GM23338 (cell line): ENCODE data around the gene SAFB. TPM values are rescaled to one million over a fixed set of nuclear protein-coding genes. Genes with fewer than 3 reads are reported as not detected.

Experiments
- ATAC-seq: fragments of 200-7000 bp; cut with Tn5 transposase; 3 replicates; pipeline ENCODE4 v1.9.1; 2020
- DNase-seq: peaks from one replicate; pipeline ENCODE4 v3.0.0-alpha.2; 2015; ENCODE audit warnings: low spot score
- H2AFZ ChIP-seq: fragments of 200-600 bp; sonication (generic); 2 replicates; pipeline ENCODE4 v1.8.0; 2016; ENCODE audit warnings: antibody characterized with exemption, mild to moderate bottlenecking, moderate library complexity
- H3F3A ChIP-seq: fragments of 200-600 bp; sonication (generic); replicated peaks from 2 replicates; pipeline ENCODE4 v1.8.0; 2017; ENCODE audit warnings: antibody characterized with exemption, mixed run types, low read depth
- H3K27ac ChIP-seq: fragments of 200-600 bp; sonication (generic); 2 replicates; pipeline ENCODE4 v1.6.1; 2016; ENCODE audit warnings: low read depth
- H3K27me3 ChIP-seq: fragments of 200-600 bp; sonication (generic); 2 replicates; pipeline ENCODE4 v1.8.0; 2016; ENCODE audit warnings: mild to moderate bottlenecking, mixed run types, moderate library complexity; ENCODE audit not compliant: insufficient read depth
- H3K36me3 ChIP-seq: fragments of 200-600 bp; sonication (generic); 2 replicates; pipeline ENCODE4 v1.8.0; 2016; ENCODE audit warnings: mild to moderate bottlenecking; ENCODE audit not compliant: insufficient read depth
- H3K4me1 ChIP-seq: fragments of 200-600 bp; sonication (generic); 2 replicates; pipeline ENCODE4 v1.8.0; 2016; ENCODE audit warnings: mild to moderate bottlenecking, moderate library complexity; ENCODE audit not compliant: insufficient read depth
- H3K4me2 ChIP-seq: fragments of 200-600 bp; sonication (generic); 2 replicates; pipeline ENCODE4 v1.7.1; 2017; ENCODE audit warnings: mixed run types
- H3K4me3 ChIP-seq: fragments of 200-600 bp; sonication (generic); 2 replicates; pipeline ENCODE4 v1.6.1; 2016; ENCODE audit warnings: mixed run types
- H3K79me2 ChIP-seq: fragments of 200-600 bp; sonication (generic); replicated peaks from 2 replicates; pipeline ENCODE4 v1.8.0; 2017; ENCODE audit warnings: mild to moderate bottlenecking; ENCODE audit not compliant: insufficient read depth
- H3K9me2 ChIP-seq: fragments of 200-600 bp; sonication (generic); 2 replicates; pipeline ENCODE4 v1.8.0; 2017; ENCODE audit not compliant: insufficient read depth
- H4K20me1 ChIP-seq: fragments of 200-600 bp; sonication (generic); replicated peaks from 2 replicates; pipeline ENCODE4 v1.8.0; 2017; ENCODE audit warnings: mild to moderate bottlenecking; ENCODE audit not compliant: insufficient read depth
- H3K27ac Mint-ChIP-seq: 2 replicates; pipeline ENCODE4 v1.8.0; 2020; ENCODE audit warnings: inconsistent platforms, mild to moderate bottlenecking, moderate library complexity, mixed read lengths
- H3K27me3 Mint-ChIP-seq: 3 replicates; pipeline ENCODE4 v1.8.0; 2022; ENCODE audit warnings: low read depth, mild to moderate bottlenecking, moderate library complexity, mixed read lengths, inconsistent platforms; ENCODE audit not compliant: insufficient read depth, poor library complexity
- H3K36me3 Mint-ChIP-seq: 3 replicates; pipeline ENCODE4 v1.8.0; 2021; ENCODE audit warnings: low read depth, mild to moderate bottlenecking, inconsistent platforms, moderate library complexity, mixed read lengths
- H3K4me1 Mint-ChIP-seq: 3 replicates; pipeline ENCODE4 v1.8.0; 2020; ENCODE audit warnings: mild to moderate bottlenecking, inconsistent platforms, mixed read lengths
- H3K4me3 Mint-ChIP-seq: 3 replicates; pipeline ENCODE4 v1.8.0; 2021; ENCODE audit warnings: moderate library complexity, mild to moderate bottlenecking, inconsistent platforms, mixed read lengths
- H3K9me3 Mint-ChIP-seq: 3 replicates; pipeline ENCODE4 v1.8.0; 2020; ENCODE audit warnings: moderate library complexity, mild to moderate bottlenecking, inconsistent platforms, mixed read lengths
- CREB1 ChIP-seq: fragments of 250-450 bp; sonication (Bioruptor Pico); IDR thresholded peaks from 2 replicates; pipeline ENCODE4 v1.5.0; 2020; ENCODE audit warnings: low read depth, mild to moderate bottlenecking, moderate library complexity
- CTCF ChIP-seq, 2 experiments: fragments of 200-600 bp in 1 of 2; sonication (generic) in 1 of 2; conservative IDR thresholded peaks; 2 replicates each; pipeline versions ENCODE4 v1.5.1 to v1.6.1; 2016 to 2017; ENCODE audit warnings: antibody characterized with exemption in 2 of 2, low read depth in 2 of 2, mild to moderate bottlenecking in 2 of 2, moderate library complexity in 1 of 2
- ETS1 ChIP-seq: IDR thresholded peaks from 2 replicates; pipeline ENCODE4 v1.6.1; 2016; ENCODE audit warnings: antibody characterized with exemption
- EZH2phosphoT487 ChIP-seq: fragments of 200-600 bp; sonication (generic); IDR thresholded peaks from one replicate; pipeline ENCODE4 v1.8.1; 2018; ENCODE audit warnings: antibody characterized with exemption; ENCODE audit not compliant: unreplicated experiment
- JUNB ChIP-seq: IDR thresholded peaks from one replicate; pipeline ENCODE4 v1.6.1; 2016; ENCODE audit warnings: antibody characterized with exemption; ENCODE audit not compliant: unreplicated experiment
- STAT1 ChIP-seq: IDR thresholded peaks from one replicate; pipeline ENCODE4 v1.6.1; 2016; ENCODE audit warnings: antibody characterized with exemption; ENCODE audit not compliant: unreplicated experiment
- ZNF114 ChIP-seq: fragments of 250-450 bp; sonication (Bioruptor Pico); IDR thresholded peaks from 2 replicates; pipeline ENCODE4 v1.5.0; 2020; ENCODE audit warnings: mild to moderate bottlenecking, moderate library complexity
- ZNF331 ChIP-seq: fragments of 250-450 bp; sonication (Bioruptor Pico); IDR thresholded peaks from 2 replicates; pipeline ENCODE4 v1.5.0; 2020; ENCODE audit warnings: low read depth, mild to moderate bottlenecking, moderate library complexity
- ZNF462 ChIP-seq: fragments of 250-450 bp; sonication (Bioruptor Pico); IDR thresholded peaks from 2 replicates; pipeline ENCODE4 v1.5.0; 2020; ENCODE audit warnings: mild to moderate bottlenecking, moderate library complexity
- polyA plus RNA-seq: library from polyadenylated mRNA; unstranded; fragments of >200 nt; fragmentation: Nextera tagmentation; extraction: Ambion mirVana; gene quantifications from 2 replicates; pipeline ENCODE4 v1.2.1, GENCODE V29; 2016
- total RNA-seq: library from RNA; depleted of rRNA; stranded (reverse); fragments of >200 nt; shearing (Covaris generic); gene quantifications from 2 replicates; pipeline ENCODE4 v1.2.3, GENCODE V29; 2014

Gene SAFB
- total and polyA plus RNA-seq, 2 experiments from 2014 or later = 85.2 to 109 TPM

GRCh38 chr19:5588906-5589676, 33.8 kb upstream of the SAFB start (continued):
- TF ChIP-seq ZNF462 (no peak), JUNB (no peak), ZNF114 (CRISPR knock-in tag) (no peak)

- no peak overlapping the region for H3K27ac ChIP-seq
- peaks cover 12% of the 10 kb centered on the region for H3K27me3 Mint-ChIP-seq
- peaks cover 19% of the 10 kb centered on the region for H3K36me3 ChIP-seq
- TF ChIP-seq ZNF331 (CRISPR knock-in tag) = no peak
- no peak for TF ChIP-seq CREB1
- no peak for TF ChIP-seq JUNB
- no peak for TF ChIP-seq ETS1
- TF ChIP-seq CTCF (conservative IDR thresholded peaks at IDR 0.05; ENCODE audit: low read depth in 2 of 2) = no peak
- no peak for TF ChIP-seq STAT1
- TF ChIP-seq ZNF114 (CRISPR knock-in tag) = no peak
- TF ChIP-seq EZH2phosphoT487 = no peak
Measured at GRCh38 chr19:5590151-5590864, 32.6 kb upstream of the SAFB start.

More at GRCh38 chr19:5590151-5590864, 32.6 kb upstream of the SAFB start:
- ATAC-seq = no peak
- H3K27ac Mint-ChIP-seq = no peak overlapping the region
- Histone ChIP-seq H3K4me1 (peaks cover 9% of the 10 kb centered on the region; the same call in 1 of the 2 replicates), H3K79me2 (no peaks in the 10 kb centered on the region; the same call in 1 of the 2 replicates), H3K4me2 (no peak overlapping the region), H4K20me1 (peaks cover 10% of the 10 kb centered on the region; the same call in 1 of the 2 replicates), H3F3A (peaks cover 7% of the 10 kb centered on the region), H3K27me3 (no peaks in the 10 kb centered on the region), H3K9me2 (no peaks in the 10 kb centered on the region), H3K4me3 (no peak overlapping the region), H2AFZ (no peak overlapping the region)
- no peak overlapping the region for H3K4me3 Mint-ChIP-seq
- no peaks in the 10 kb centered on the region; the same call in 2 of the 3 replicates for H3K9me3 Mint-ChIP-seq
- H3K36me3 Mint-ChIP-seq = peaks cover 70% of the 10 kb centered on the region
- peaks cover 31% of the 10 kb centered on the region for H3K4me1 Mint-ChIP-seq
- DNase-seq = no peak
